Myocyte (in vitro differentiated cells): ENCODE measurements around the gene DSCAML1. TPM values are rescaled to one million over a fixed set of nuclear protein-coding genes. Genes with fewer than 3 reads are reported as not detected.

ENCODE experiments used
- DNase-seq: peaks from one replicate; pipeline ENCODE4 v3.0.0-alpha.2; 2012; ENCODE audit warnings: low read depth
- polyA plus RNA-seq: library from polyadenylated mRNA; unstranded; fragments of >200 nt; gene quantifications from one replicate; pipeline ENCODE4 v1.2.1, GENCODE V29; 2012; ENCODE audit warnings: missing spikeins
- total RNA-seq: library from RNA; depleted of rRNA; stranded (reverse); fragments of >200 nt; gene quantifications from 2 replicates; pipeline ENCODE4 v1.2.3, GENCODE V29; 2014

Gene DSCAML1, protein sequence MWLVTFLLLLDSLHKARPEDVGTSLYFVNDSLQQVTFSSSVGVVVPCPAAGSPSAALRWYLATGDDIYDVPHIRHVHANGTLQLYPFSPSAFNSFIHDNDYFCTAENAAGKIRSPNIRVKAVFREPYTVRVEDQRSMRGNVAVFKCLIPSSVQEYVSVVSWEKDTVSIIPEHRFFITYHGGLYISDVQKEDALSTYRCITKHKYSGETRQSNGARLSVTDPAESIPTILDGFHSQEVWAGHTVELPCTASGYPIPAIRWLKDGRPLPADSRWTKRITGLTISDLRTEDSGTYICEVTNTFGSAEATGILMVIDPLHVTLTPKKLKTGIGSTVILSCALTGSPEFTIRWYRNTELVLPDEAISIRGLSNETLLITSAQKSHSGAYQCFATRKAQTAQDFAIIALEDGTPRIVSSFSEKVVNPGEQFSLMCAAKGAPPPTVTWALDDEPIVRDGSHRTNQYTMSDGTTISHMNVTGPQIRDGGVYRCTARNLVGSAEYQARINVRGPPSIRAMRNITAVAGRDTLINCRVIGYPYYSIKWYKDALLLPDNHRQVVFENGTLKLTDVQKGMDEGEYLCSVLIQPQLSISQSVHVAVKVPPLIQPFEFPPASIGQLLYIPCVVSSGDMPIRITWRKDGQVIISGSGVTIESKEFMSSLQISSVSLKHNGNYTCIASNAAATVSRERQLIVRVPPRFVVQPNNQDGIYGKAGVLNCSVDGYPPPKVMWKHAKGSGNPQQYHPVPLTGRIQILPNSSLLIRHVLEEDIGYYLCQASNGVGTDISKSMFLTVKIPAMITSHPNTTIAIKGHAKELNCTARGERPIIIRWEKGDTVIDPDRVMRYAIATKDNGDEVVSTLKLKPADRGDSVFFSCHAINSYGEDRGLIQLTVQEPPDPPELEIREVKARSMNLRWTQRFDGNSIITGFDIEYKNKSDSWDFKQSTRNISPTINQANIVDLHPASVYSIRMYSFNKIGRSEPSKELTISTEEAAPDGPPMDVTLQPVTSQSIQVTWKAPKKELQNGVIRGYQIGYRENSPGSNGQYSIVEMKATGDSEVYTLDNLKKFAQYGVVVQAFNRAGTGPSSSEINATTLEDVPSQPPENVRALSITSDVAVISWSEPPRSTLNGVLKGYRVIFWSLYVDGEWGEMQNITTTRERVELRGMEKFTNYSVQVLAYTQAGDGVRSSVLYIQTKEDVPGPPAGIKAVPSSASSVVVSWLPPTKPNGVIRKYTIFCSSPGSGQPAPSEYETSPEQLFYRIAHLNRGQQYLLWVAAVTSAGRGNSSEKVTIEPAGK (N-terminal part only)
- not detected in 2 replicates for total RNA-seq
- not detected for polyA plus RNA-seq

DNA sequence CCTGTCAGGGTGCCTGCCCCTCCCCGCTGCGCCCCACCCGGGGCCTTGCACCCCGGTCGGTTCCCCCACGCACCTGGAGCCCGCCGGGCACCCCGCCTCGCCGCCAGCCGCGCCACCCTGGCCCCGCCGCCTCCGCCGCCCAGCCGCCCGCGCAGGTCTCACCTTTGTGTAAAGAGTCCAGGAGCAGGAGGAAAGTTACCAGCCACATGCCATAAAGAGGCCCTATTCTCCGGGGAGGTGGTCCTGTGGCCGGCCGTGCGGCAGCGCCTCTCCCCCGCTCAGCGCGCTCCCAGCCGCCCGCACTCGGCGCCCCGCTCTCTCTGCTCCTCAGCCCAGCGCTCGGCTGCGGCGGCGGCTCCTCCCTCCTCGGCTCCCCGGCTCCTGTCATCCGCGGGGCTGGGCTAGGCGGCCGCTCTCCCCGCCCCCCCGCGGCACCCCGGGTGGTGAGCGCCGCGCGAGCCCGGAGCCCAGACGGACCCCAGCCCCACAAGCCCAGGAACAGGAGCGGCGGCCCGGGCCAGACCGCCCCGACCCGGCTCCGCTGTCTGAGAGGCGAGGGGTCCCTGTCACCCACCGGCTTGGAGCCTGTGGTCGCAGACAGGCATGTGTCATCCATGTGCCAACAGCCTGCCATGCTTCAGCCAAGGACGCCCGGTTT lies at the start of gene DSCAML1:
TSS of gene DSCAML1 (minus strand) at position 345 of the 658 bp plus-strand sequence. CDS start at position 208, 137 bp downstream.
- no peak for DNase-seq

DNA sequence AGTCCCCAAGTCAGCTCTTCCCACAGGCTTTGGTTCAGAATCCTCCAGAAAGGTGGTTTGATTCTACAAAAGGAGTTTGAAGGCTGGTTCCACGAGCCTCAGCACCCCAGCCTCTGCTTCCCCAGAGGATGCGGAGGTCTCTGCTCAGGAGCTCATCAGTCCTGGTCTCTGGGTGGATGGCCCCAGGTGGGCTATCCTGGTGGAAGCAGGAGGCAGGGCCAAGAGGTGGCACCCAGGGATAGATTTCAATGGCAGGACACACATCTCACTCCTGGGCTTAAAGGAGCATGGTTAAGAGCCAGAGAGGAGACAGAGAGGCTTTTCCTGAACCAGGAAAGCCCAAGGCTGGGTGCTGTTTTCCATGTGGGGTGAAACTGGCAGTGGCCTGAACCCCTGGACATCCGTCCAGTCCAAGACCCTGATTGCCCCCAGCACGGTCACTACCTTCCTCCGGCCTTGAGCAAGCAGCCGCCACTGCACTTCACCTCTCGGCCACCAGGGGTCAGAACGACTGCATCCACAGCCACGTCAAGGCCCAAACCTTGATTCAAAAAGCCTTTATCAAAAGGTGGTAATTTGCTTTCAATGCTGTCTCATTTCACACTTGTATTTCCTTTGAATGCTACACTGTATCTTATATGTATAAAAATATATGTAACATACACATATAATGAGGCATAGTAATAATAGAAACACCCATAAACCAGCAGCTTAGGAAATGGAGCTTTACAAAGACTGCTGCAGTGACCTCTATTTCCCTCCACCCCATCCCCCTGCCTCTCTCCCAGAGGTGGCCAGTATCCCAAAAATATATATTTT lies 46.9 kb upstream of the DSCAML1 start:
- peak; percentile 62 for DNase-seq

DNA sequence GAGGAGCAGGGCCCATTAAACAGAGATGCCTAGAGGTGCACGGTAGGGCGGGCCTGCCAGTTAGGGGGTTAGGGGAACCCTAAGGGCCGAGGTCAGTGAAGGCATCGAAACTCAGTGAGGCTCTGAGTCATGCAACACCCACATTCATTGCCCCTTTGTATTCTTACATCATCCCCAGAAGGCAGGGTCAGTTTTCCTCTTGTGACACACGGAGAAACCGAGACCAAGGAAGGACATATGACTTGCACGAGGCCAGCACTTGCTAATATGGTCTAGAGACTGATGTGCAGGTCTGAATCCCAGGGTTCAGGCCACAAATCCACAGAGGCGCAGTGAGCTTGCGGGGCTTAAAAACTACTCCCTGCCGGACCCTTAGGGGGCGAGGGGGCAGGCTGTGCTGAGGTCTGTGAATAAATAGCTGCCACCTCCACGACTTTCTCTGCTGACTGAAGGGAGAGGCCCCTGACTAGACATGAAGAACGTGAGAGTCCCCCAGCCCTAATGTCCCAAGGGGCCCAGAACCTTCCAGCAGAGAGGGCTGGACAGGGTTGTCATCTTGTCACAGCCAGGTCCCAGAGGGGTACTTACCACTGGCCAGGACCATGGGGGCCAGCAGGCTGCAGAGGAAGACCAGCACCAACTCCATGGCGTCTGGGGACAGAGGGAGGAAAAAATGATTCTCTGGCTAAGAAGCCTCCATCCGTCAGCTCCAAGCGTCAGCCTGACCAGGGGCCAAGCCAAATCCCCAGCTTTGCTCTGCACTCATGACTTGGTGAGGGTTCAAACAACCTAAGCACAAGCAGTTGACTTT lies 45.3 kb upstream of the DSCAML1 start:
- DNase-seq: no peak

DNA sequence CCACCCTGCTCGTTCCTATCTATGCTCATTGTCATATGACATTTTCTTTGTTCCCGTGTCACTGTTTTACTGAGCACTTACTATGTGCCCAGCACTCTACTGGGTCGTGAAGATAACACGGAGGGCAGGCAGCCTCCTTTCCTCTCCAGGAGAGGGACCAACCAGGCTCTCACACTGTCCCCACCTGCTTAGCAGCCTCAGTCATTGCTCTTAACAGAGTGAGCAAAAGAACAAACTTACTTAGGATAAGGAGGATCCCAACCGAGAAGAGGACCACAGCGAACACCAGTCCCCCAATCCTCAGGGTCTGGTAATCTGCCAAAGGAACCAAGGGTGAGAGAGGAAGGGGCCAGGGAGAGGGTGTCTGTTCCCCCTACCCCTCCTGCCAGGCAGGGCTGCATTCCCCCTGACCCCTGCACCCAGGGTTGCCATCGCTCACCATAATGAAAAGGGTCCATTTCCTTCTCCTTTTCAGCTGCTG lies 44.6 kb upstream of the DSCAML1 start:
- DNase-seq: no peak

DNA sequence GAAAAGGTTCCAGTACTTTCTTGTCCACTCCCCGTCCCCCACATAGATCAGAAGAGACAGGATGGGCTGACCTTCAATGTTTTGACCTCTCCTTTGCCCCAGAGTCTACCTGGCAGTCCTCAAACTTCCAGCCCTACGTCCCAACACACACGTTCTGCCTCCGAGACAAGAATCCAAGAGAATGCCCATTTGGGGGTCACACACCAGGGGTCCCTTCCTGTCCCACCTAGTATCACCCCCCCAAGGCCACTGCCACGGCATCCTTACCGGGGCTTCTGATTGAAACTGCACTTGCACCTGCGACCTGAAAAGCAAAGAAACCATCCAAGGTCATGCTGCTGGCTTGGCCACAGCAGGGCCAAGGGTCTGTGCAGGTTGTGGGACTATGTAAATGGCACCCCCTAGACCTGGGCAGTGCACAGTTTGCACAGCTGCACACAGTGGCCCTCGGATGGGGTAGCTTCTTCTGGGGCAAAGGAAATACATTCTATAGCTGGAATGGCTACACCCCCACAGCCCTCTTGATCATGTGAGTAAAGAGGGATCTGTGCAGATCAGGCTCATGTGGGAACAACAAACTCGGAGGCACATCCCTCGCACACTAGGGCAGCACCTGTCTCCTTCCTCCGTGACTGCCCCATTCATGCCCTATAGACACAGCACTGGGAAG lies 44.0 kb upstream of the DSCAML1 start:
- no peak for DNase-seq

DNA sequence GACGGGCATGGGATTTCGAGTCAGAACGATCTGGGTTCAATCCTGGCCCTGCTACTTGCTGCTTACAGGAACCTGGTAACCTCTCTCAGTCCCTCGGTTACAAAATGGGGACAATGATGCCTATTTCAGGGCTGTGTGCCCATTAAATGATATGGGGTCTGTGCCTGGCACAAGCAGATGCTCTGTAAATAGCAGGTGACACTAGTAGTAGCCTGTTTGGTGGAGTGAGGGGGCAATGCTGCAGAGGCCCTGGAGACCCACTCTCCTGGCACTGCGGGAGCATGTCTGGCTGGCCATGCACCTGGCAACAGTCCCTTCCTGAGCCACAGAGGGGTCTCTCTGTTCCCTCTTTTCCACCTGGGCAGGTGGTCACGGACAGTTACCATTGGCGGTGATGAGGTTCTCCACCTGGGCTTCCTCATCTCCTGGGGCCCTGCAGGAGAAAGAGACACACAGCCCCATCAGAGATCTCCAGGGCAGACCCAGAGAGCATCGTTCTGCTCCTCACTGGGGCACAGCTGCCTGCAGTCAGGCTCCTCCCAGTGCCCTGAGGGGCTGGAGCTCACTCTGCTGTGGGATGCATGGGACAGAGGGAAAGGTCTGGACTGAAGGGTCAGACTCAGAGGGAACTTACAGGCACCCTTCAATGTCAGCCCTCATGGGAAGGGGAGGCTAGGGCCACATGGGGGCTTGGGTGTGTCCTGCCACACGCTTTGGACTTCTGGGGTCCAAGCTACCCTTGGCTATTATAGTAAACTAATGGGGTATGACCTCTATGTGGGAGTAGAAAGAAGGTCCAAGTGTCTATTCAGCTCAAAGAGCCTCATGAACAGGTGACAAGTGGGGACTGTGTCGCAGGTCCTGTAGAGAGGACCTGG lies 43.2 kb upstream of the DSCAML1 start:
- DNase-seq: no peak

DNA sequence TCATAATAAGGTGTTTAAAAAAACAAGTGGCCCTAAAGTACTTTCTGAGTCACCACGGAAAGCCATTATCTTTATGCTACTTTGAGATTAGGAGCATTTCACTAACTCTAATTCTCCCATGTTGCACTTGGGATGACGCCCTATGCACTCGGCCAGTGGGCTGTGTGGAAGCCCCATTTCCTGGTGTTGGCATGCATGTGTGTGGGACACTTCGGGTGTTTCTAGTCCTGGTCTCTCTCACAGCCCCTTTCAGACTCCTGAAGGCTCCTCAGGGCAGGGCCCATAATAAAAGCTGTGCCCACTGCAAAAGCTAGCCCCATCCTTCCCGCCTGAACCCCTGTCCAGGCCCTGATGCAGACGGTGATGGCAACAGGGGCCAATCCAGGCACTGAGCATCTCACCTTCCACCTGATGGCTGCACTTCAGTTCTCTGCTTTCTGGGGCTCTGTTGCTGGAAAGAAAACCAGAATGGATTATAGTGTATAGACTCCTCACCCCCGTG lies 42.4 kb upstream of the DSCAML1 start:
- no peak for DNase-seq

DNA sequence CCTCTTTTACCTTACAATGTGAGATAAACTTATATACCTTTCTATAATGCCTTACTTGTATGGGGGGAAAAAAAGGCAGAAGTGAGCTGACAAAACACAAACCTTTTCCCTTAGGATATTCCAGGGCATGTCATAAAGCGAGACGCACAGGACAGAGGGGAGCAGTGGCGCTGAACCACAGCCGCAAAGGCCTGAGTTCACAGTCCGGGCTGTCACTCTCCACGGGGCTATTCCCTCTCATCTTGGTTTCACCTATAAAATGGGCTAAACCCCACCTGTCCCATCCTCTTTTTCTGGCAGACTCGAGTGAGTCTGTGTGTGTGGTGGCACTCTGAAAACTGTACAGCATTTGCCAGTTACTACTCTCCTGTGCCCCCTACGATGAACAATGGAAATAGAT lies 41.9 kb upstream of the DSCAML1 start:
- DNase-seq: no peak

DNA sequence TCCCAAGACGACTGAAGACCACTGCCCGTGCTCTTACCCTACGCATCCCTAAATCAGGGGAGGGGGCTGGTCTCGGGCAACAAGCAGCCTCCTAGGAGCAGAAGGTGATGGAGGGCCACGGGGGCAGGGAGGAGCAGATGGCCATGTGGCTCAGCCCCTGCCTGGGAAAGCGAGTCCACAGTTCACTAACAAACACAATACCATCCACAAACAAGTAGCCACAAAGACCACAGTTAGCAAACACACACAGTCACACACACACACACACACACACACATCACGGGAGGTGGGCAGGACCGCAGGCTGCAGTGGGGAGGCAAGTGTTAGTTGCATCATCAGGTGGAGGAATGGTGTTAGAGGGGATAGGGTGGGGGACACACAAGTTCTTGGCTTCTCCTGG lies 40.8 kb upstream of the DSCAML1 start:
- DNase-seq: no peak

DNA sequence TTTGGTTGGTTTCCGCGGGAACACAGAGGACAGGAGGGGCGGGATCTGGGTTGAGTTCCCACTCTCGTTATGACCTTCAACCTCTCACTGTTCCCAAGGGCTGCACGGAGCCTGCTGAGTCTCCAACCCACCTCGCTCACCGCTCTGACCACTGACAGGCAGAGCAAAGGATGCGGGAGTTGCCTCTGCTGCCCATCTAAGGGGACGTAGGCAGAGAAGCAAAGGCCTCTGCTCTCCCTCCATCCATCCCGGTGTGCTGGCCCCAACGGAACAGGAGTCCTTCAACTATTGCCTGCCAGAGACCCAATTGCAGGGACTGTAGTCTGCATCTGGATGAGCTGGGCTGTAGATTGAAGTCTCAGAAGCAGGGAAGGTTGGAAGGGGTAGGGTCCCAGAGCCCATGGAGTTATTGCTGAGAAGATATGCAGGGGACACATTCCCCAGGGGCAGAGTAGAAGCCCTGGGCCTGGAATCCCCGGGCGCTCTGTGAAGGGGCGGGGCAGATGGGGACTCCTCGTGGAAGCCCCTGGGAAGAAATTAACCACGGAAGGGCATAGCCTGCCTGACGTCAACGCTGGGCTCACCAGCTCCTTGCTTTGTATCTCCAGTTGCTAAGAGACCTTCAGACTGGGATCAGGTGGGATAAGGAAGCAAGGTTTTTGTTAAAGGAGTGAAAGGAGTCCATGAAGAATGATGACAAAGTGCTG lies 40.2 kb upstream of the DSCAML1 start:
- DNase-seq: no peak

DNA sequence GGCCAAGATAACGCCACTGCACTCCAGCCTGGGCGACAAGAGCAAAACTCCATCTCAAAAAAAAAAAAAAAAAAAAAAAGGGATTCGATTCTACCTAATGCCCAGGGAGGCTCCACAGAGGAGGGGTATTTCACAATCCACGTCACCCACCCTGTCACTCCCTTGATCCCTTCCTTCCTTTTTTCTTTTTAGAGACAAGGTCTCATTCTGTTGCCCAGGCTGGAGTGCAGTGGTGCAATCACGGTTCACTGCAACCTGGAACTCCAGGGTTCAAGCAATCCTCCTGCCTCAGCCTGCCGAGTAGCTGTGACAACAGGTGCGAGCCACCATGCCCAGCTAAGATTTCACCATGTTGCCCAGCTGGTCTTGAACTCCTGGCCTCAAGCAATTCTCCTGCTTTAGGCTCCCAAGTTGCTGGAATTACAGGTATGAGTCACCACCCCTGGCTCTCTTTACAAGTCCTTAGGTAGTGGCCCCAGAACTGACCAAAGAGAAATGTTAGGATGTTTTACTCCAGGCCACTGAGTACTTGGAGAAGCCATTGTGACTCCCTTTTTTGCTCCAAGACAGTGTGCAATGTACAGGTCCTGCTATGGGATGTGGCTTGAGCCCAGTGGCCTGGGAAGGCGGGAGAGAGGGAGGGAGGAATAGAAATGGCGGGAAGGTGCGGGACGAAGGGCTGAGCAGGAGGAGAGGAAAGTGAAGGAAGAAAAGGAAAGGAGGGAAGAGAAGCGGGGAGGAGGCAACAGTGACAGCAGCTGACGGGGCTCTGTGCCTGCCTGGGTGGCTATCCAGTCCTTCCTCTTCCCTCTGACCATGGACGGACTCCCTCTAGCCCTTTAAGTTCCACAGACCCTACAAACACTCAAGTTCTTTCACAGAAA lies 39.3 kb upstream of the DSCAML1 start:
- no peak for DNase-seq

DNA sequence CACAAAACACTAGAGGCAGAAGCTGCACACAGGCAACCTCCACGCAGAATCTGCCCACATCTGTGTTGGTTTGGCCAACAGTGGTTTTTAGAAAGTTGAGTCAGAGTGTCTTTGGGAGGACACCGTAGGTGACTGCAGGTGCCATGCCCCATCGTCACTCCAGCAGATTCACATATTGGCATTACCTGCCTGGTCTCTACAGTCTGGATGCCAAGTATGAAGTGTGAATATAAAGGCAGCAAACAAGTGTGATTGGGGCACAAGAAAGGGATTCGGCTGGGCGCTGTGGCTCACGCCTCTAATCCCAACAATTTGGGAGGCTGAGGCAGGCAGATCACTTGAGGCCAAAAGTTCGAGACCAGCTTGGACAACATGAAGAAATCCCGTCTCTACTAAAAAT lies 38.6 kb upstream of the DSCAML1 start:
- DNase-seq: no peak

DNA sequence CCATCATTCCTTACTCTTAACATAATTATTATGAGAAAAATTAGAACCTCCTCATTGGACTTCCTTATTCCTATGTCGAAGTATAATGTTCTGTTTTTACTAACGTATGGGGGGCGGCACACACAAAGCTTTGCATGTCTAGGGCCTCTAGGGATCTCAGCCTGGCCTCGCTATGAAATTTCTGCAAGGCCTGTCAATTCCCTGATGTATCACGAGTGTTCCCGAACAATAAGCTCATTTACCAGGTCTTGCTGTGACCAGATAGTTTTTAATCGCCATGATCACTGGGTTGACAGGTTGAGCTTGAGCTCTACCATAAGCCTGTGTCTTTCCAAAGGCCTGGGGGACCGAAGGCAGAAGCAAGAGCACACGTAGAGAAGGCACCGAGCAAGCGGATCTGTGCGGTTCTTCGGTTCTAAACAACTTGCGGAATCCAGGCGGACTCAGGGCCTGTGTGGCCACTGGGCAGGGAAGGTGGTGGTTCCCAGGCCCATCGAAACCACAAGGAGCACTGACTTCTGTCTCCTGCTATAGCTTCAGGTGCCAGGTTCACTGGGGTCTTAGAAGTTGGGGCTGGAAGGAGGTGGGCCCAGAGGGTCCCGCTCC lies 37.9 kb upstream of the DSCAML1 start:
- DNase-seq: no peak

DNA sequence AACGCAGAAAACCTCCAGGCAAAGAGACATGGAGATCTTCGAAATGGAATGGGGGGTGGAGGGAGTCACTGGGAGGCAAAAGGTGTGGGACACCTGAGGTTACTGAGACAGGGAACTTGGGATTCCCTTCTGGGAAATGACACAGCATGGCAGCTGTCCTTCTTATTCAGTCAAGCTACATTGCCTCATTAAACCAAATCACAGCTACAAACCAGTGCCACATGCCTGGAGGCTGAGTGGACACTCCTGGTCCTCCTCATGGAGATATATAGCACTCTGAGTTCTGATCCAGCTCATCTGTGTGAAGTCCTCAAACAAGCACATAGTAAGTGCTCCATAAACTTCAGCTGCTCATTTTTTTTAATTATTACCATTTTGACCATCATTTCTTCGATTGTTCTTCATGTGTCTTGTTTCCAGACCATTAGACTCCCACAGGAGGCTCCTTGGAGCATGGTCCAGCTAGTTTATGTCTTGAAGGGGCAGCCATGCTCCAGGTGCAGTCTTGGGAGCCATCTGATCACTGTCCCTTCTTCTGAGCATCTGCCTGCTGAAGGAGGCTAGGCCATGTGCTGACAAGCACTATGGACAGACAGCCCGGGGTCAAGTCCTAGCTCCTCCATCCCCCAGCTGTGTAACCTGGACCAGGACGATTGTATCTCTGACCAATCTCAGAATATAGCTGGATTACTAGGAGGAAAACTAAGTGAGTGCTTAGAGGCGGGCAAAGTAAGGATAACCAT lies 37.2 kb upstream of the DSCAML1 start:
- peak; percentile 54 for DNase-seq
